SU-DHL-6 (cell line): ENCODE data around the gene ABCD3.

Experiments used
- EZH2phosphoT487 ChIP-seq: fragments of 200-600 bp; sonication (generic), shearing (Covaris generic); conservative IDR thresholded peaks from 2 replicates; pipeline ENCODE4 v1.6.1; 2018; ENCODE audit warnings: mild to moderate bottlenecking, antibody characterized with exemption, low read length, moderate library complexity, mixed read lengths
- TF ChIP-seq, protein P1 (sequence below): fragments of 200-600 bp; sonication (generic); IDR thresholded peaks from one replicate; pipeline ENCODE4 v1.5.1; 2017; ENCODE audit warnings: antibody characterized with exemption, mild to moderate bottlenecking, low read length, moderate library complexity; ENCODE audit not compliant: insufficient read depth, poor library complexity, severe bottlenecking

DNA sequence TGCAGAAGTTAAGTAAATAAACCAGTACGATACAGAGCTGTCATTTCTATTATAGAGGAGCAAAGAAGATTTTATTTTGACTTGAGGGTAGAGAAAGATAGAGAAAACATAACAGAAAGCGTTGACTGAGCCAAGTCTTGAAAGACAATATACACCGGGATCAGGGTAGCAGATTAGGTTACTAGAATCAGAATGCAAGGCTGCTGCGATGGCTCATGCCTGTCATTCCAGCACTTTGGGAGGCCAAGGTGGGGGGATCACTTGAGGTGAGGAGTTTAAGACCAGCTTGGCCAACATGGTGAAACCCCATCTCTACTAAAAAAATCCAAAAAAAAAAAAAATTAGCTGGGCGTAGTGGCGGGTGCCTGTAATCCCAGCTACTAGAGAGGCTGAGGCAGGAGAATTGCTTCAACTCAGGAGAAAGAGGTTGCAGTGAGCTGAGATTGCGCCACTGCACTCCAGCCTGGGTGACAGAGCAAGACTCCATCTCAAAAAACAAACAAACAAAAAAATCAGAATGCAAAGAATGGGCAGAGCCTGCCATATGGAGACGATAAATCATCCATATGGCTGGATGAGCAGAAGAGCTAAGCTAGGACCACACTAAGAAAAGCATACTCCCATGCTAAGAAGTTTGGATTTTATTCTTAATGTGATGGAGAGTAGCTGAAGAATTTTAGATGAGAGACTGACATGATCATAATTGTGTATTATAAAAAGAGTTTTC, 9.9 kb upstream of the ABCD3 start:
- TF ChIP-seq, protein P1, sequence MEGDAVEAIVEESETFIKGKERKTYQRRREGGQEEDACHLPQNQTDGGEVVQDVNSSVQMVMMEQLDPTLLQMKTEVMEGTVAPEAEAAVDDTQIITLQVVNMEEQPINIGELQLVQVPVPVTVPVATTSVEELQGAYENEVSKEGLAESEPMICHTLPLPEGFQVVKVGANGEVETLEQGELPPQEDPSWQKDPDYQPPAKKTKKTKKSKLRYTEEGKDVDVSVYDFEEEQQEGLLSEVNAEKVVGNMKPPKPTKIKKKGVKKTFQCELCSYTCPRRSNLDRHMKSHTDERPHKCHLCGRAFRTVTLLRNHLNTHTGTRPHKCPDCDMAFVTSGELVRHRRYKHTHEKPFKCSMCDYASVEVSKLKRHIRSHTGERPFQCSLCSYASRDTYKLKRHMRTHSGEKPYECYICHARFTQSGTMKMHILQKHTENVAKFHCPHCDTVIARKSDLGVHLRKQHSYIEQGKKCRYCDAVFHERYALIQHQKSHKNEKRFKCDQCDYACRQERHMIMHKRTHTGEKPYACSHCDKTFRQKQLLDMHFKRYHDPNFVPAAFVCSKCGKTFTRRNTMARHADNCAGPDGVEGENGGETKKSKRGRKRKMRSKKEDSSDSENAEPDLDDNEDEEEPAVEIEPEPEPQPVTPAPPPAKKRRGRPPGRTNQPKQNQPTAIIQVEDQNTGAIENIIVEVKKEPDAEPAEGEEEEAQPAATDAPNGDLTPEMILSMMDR = no peak
- no peak for TF ChIP-seq EZH2phosphoT487
